ENCODE measurements around the gene TP73. TPM values are rescaled to one million over a fixed set of nuclear protein-coding genes. Genes with fewer than 3 reads are reported as not detected.

TP73 gene
- polyA plus RNA-seq, 1 donor from 2014 or later: not detected

DNA sequence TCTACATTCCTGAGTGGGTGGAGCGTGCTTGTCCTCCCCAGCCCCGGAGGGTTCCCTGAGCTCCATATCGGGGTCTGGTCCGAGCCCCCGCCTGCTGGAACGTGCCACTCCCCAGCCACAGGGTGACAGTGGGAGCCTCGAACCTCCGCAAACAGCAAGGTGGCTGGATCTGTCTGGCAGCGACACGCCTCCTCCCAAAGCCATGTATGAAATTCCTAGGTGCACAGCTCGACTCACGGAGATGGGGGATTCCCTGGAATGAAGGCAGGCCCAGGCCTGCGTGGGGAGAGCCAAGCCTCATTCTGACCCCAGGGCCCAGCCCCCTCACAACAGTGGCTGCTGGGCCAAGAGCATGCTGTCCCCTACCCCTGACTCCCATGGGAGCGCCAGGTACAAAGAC, 32.9 kb downstream of the TP73 start:
- Histone ChIP-seq H3K9me3 (ENCODE audit: low read length) (no peaks in the 10 kb centered on the region), H3K9me2 (ENCODE audit: insufficient read depth, low read length) (no peaks in the 10 kb centered on the region), H3K9ac (ENCODE audit: low read length) (no peak overlapping the region), H4K20me1 (ENCODE audit: insufficient read depth) (no peaks in the 10 kb centered on the region), H3K27ac (ENCODE audit: low read length) (no peak overlapping the region), H3K4me2 (ENCODE audit: low read length) (no peak overlapping the region), H3K27me3 (ENCODE audit: insufficient read depth, low read depth, low read length) (no peaks in the 10 kb centered on the region), H3F3A (ENCODE audit: insufficient read depth, low read length, poor library complexity, severe bottlenecking) (no peaks in the 10 kb centered on the region), H2AFZ (ENCODE audit: low read depth, low read length) (no peak overlapping the region), H3K79me2 (replicated peaks; ENCODE audit: insufficient read depth, low read length) (no peaks in the 10 kb centered on the region), H3K4me3 (ENCODE audit: low read length) (no peak overlapping the region), H3K36me3 (ENCODE audit: insufficient read depth, low read length) (no peaks in the 10 kb centered on the region)
- TF ChIP-seq MXI1 (conservative IDR thresholded peaks at IDR 0.05; ENCODE audit: poor library complexity, severe bottlenecking): no peak
- TF ChIP-seq CTCF (IDR thresholded peaks at IDR 0.05; ENCODE audit: poor library complexity, severe bottlenecking): no peak
- TF ChIP-seq, protein P1, sequence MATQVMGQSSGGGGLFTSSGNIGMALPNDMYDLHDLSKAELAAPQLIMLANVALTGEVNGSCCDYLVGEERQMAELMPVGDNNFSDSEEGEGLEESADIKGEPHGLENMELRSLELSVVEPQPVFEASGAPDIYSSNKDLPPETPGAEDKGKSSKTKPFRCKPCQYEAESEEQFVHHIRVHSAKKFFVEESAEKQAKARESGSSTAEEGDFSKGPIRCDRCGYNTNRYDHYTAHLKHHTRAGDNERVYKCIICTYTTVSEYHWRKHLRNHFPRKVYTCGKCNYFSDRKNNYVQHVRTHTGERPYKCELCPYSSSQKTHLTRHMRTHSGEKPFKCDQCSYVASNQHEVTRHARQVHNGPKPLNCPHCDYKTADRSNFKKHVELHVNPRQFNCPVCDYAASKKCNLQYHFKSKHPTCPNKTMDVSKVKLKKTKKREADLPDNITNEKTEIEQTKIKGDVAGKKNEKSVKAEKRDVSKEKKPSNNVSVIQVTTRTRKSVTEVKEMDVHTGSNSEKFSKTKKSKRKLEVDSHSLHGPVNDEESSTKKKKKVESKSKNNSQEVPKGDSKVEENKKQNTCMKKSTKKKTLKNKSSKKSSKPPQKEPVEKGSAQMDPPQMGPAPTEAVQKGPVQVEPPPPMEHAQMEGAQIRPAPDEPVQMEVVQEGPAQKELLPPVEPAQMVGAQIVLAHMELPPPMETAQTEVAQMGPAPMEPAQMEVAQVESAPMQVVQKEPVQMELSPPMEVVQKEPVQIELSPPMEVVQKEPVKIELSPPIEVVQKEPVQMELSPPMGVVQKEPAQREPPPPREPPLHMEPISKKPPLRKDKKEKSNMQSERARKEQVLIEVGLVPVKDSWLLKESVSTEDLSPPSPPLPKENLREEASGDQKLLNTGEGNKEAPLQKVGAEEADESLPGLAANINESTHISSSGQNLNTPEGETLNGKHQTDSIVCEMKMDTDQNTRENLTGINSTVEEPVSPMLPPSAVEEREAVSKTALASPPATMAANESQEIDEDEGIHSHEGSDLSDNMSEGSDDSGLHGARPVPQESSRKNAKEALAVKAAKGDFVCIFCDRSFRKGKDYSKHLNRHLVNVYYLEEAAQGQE (IDR thresholded peaks at IDR 0.05; ENCODE audit: borderline replicate concordance): no peak
- no peak for TF ChIP-seq RAD21 (conservative IDR thresholded peaks at IDR 0.05)
- TF ChIP-seq TAF1 (IDR thresholded peaks at IDR 0.05; ENCODE audit: low read depth): no peak
- TF ChIP-seq EP300 (conservative IDR thresholded peaks at IDR 0.05; ENCODE audit: poor library complexity, severe bottlenecking): no peak
- TF ChIP-seq POLR2AphosphoS5 (IDR thresholded peaks at IDR 0.05): no peak
- TF ChIP-seq EZH2 (IDR thresholded peaks at IDR 0.05; ENCODE audit: borderline replicate concordance, insufficient read depth, low read length, poor library complexity, severe bottlenecking): no peak
- no peak for TF ChIP-seq SMC3 (conservative IDR thresholded peaks at IDR 0.05; ENCODE audit: poor library complexity)

DNA sequence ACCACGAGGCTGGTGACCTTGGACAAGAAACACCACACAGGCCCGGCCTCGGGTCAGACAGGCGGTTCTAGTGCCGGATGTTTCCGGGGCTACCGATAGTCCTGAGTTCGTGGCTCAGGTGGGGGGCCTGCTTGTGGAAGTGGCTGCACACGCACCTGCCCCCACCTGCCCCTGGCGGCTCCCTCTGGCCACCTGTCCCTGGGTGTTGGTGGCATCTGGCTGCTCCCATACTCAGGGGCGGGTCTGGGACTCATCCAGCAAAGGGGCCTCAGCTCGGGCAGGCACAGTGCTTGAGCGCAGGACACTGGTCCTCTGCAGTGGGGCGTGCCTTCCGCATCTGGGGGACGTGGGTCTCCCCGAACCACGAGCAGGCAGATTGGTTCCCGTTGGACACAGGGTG, 33.6 kb downstream of the TP73 start:
- H3K9me3 ChIP-seq (ENCODE audit: low read length): no peaks in the 10 kb centered on the region
- H3K4me2 ChIP-seq (ENCODE audit: low read length): no peak overlapping the region
- no peak overlapping the region for H2AFZ ChIP-seq (ENCODE audit: low read depth, low read length)
- TF ChIP-seq EP300 (conservative IDR thresholded peaks at IDR 0.05; ENCODE audit: poor library complexity, severe bottlenecking) (no peak), RAD21 (conservative IDR thresholded peaks at IDR 0.05) (no peak), MXI1 (conservative IDR thresholded peaks at IDR 0.05; ENCODE audit: poor library complexity, severe bottlenecking) (no peak), CTCF (IDR thresholded peaks at IDR 0.05; ENCODE audit: poor library complexity, severe bottlenecking) (no peak), TAF1 (IDR thresholded peaks at IDR 0.05; ENCODE audit: low read depth) (no peak), EZH2 (IDR thresholded peaks at IDR 0.05; ENCODE audit: borderline replicate concordance, insufficient read depth, low read length, poor library complexity, severe bottlenecking) (no peak), POLR2AphosphoS5 (IDR thresholded peaks at IDR 0.05) (no peak), SMC3 (conservative IDR thresholded peaks at IDR 0.05; ENCODE audit: poor library complexity) (no peak)
- TF ChIP-seq, protein P1 (IDR thresholded peaks at IDR 0.05; ENCODE audit: borderline replicate concordance): no peak
- no peak overlapping the region for H3K9ac ChIP-seq (ENCODE audit: low read length)
- no peaks in the 10 kb centered on the region for H3F3A ChIP-seq (ENCODE audit: insufficient read depth, low read length, poor library complexity, severe bottlenecking)
- no peaks in the 10 kb centered on the region for H4K20me1 ChIP-seq (ENCODE audit: insufficient read depth)
- H3K4me3 ChIP-seq (ENCODE audit: low read length): no peak overlapping the region
- H3K9me2 ChIP-seq (ENCODE audit: insufficient read depth, low read length): no peaks in the 10 kb centered on the region
- no peak overlapping the region for H3K27ac ChIP-seq (ENCODE audit: low read length)
- no peaks in the 10 kb centered on the region for H3K79me2 ChIP-seq (replicated peaks; ENCODE audit: insufficient read depth, low read length)
- H3K36me3 ChIP-seq (ENCODE audit: insufficient read depth, low read length): no peaks in the 10 kb centered on the region
- no peaks in the 10 kb centered on the region for H3K27me3 ChIP-seq (ENCODE audit: insufficient read depth, low read depth, low read length)

Measured in neural cell (in vitro differentiated cells).